Neural progenitor cell (in vitro differentiated cells): ENCODE measurements around the gene ITPK1.

Experiments used
- CTCF ChIP-seq: fragments of 200-600 bp; sonication (generic); IDR thresholded peaks from 2 replicates; pipeline ENCODE4 v1.5.1; 2017; ENCODE audit warnings: antibody characterized with exemption, mild to moderate bottlenecking
- EZH2 ChIP-seq: fragments of 200-600 bp; sonication (generic); IDR thresholded peaks from 2 replicates; pipeline ENCODE4 v1.6.1; 2017; ENCODE audit warnings: antibody characterized with exemption, mild to moderate bottlenecking, moderate library complexity
- EZH2phosphoT487 ChIP-seq: fragments of 200-600 bp; sonication (generic); IDR thresholded peaks from 2 replicates; pipeline ENCODE4 v1.6.1; 2017; ENCODE audit warnings: antibody characterized with exemption

DNA sequence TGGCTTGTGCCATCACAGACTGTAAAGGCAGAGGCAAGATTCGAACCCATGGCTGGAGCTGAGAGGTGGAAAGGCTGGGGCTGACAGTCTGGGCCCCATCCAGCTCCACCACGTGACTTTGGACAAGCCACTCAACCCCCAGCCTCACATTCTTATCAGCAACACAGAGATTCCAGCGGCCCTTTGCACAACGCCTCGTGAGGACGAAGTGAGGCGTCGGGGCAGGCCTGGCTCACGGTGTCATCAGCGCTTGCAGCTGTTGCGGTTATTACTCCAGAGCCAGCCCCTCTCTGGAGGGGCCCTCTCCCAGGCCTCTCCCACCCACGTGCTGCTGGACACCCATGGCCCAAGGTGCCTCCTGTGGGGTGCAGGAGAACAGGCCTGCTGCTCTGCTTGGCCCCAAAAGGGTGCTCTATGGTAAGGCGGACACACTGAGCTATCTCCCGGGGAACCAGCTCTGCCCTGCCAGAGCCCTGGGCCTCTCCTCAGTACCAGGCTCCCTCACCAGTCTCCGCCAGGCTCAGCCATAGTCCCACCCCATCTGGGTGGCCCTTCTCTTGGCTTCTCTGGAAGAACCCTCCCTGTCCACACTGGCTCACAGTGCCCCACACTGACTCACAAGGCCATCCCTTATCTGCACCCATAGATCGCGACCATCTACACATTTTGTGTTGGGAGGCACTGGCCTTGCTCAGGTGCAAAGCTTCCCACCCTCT is 171.7 kb downstream of the ITPK1 start:
- TF ChIP-seq CTCF = no peak
- no peak for TF ChIP-seq EZH2
- TF ChIP-seq EZH2phosphoT487 = no peak
